H1 (cell line): ENCODE results near the gene MTTP. TPM values are rescaled to one million over a fixed set of nuclear protein-coding genes. Genes with fewer than 3 reads are reported as not detected.

Experiments used
- CTCF ChIA-PET: fragments of 300-600 bp; sonication (Branson Sonifier 250); formaldehyde crosslinking; loops from one replicate; lab custom pipeline; 2021; ENCODE audit not compliant: partially characterized antibody; lab: Charles Lee
- POLR2A ChIA-PET: fragments of 300-600 bp; sonication (Branson Sonifier 250); formaldehyde crosslinking; loops from one replicate; lab custom pipeline; 2021; ENCODE audit warnings: inconsistent platforms; ENCODE audit not compliant: partially characterized antibody; lab: Charles Lee
- DNase-seq, 2 experiments: peaks; one replicate each; pipeline versions ENCODE4 v3.0.0 to v3.0.0-alpha.2; 2010 to 2022; ENCODE audit warnings: low spot score in 2 of 2, low read depth in 1 of 2, mixed read lengths in 1 of 2
- FAIRE-seq: peaks from 2 replicates; lab custom pipeline; 2011; peaks lifted over from hg19 to GRCh38; lab: Jason Lieb, UNC
- H2AFZ ChIP-seq: 2 replicates; pipeline ENCODE4 v1.8.1; 2012; ENCODE audit warnings: low read length, inconsistent platforms
- H2AK5ac ChIP-seq: 2 replicates; pipeline ENCODE4 v1.6.1; 2013; ENCODE audit warnings: low read depth, low read length
- H2BK120ac ChIP-seq: replicated peaks from 2 replicates; pipeline ENCODE3; 2013; ENCODE audit warnings: low read depth, low read length, inconsistent platforms
- H2BK12ac ChIP-seq: 2 replicates; pipeline ENCODE4 v1.6.1; 2013; ENCODE audit warnings: low read depth, low read length
- H2BK15ac ChIP-seq: 2 replicates; pipeline ENCODE4 v1.6.1; 2013; ENCODE audit warnings: low read length
- H2BK20ac ChIP-seq: 2 replicates; pipeline ENCODE4 v1.6.1; 2013; ENCODE audit warnings: low read length
- H2BK5ac ChIP-seq: 2 replicates; pipeline ENCODE4 v1.6.1; 2013; ENCODE audit warnings: low read depth, low read length
- H3K14ac ChIP-seq: 2 replicates; pipeline ENCODE4 v1.6.1; 2013; ENCODE audit warnings: inconsistent platforms; ENCODE audit not compliant: insufficient read length
- H3K18ac ChIP-seq: 2 replicates; pipeline ENCODE4 v1.6.1; 2013; ENCODE audit warnings: low read length; ENCODE audit errors: extremely low read depth
- H3K23ac ChIP-seq: 2 replicates; pipeline ENCODE4 v1.6.1; 2013; ENCODE audit warnings: inconsistent platforms; ENCODE audit not compliant: insufficient read length
- H3K23me2 ChIP-seq: 2 replicates; pipeline ENCODE4 v1.6.1; 2013; ENCODE audit warnings: low read depth, low read length
- H3K27ac ChIP-seq: 2 replicates; pipeline ENCODE4 v1.6.1; 2011; ENCODE audit warnings: low read depth, low read length, inconsistent platforms
- H3K27me3 ChIP-seq, 4 experiments: replicated peaks in 1 of 4; 1 replicate in 1 of 4; 2 replicates in 3 of 4; pipeline versions ENCODE4 v1.6.1 to v1.8.1; 2011 to 2013; ENCODE audit warnings: low read length in 3 of 4, mild to moderate bottlenecking in 3 of 4, inconsistent platforms in 2 of 4, mixed read lengths in 2 of 4, moderate library complexity in 1 of 4; ENCODE audit not compliant: control insufficient read depth in 3 of 4, insufficient read depth in 3 of 4; ENCODE audit errors: extremely low read depth in 1 of 4
- H3K36me3 ChIP-seq, 4 experiments: 2 replicates each; pipeline versions ENCODE4 v1.6.1 to v1.8.1; 2011 to 2013; ENCODE audit warnings: mild to moderate bottlenecking in 4 of 4, low read length in 3 of 4, moderate library complexity in 2 of 4, control low read depth in 1 of 4, inconsistent platforms in 1 of 4; ENCODE audit not compliant: insufficient read depth in 4 of 4, control insufficient read depth in 2 of 4
- H3K4ac ChIP-seq: replicated peaks from 2 replicates; pipeline ENCODE3; 2013; ENCODE audit warnings: low read length, low read depth, mixed read lengths, inconsistent platforms; ENCODE audit not compliant: insufficient read length
- H3K4me1 ChIP-seq, 4 experiments: replicated peaks in 1 of 4; 1 replicate in 1 of 4; 2 replicates in 3 of 4; pipeline versions ENCODE4 v1.6.1 to v1.8.1; 2011 to 2013; ENCODE audit warnings: low read length in 3 of 4, inconsistent platforms in 2 of 4, mixed read lengths in 1 of 4; ENCODE audit not compliant: insufficient read depth in 4 of 4, control insufficient read depth in 3 of 4
- H3K4me2 ChIP-seq, 2 experiments: 2 replicates each; pipeline versions ENCODE4 v1.6.1 to v1.8.1; 2011 to 2013; ENCODE audit warnings: low read depth in 2 of 2, low read length in 2 of 2, control low read depth in 1 of 2, inconsistent platforms in 1 of 2, mild to moderate bottlenecking in 1 of 2; ENCODE audit not compliant: insufficient read depth in 1 of 2
- H3K4me3 ChIP-seq, 4 experiments: fragments of 200-600, 300-600 bp in 1 of 4; sonication (generic), shearing (Covaris generic), sonication (Bioruptor Twin) in 1 of 4; 2 replicates each; pipeline versions ENCODE4 v1.5.1 to v1.8.1; 2011 to 2016; ENCODE audit warnings: low read length in 4 of 4, low read depth in 3 of 4, control low read depth in 2 of 4, inconsistent platforms in 2 of 4, mild to moderate bottlenecking in 2 of 4, mixed read lengths in 1 of 4, moderate library complexity in 1 of 4; ENCODE audit not compliant: insufficient read depth in 2 of 4; ENCODE audit errors: extremely low read depth in 1 of 4
- H3K56ac ChIP-seq: replicated peaks from 2 replicates; pipeline ENCODE3; 2013; ENCODE audit warnings: low read depth, mild to moderate bottlenecking, mixed read lengths, low read length, inconsistent platforms; ENCODE audit not compliant: insufficient read length
- H3K79me1 ChIP-seq: 2 replicates; pipeline ENCODE4 v1.6.1; 2013; ENCODE audit warnings: low read depth, low read length, control low read depth
- H3K79me2 ChIP-seq, 2 experiments: 2 replicates each; pipeline versions ENCODE4 v1.6.1 to v1.8.1; 2012 to 2013; ENCODE audit warnings: low read length in 2 of 2, mild to moderate bottlenecking in 2 of 2, inconsistent platforms in 1 of 2; ENCODE audit not compliant: insufficient read depth in 2 of 2, control insufficient read depth in 1 of 2
- H3K9ac ChIP-seq, 4 experiments: replicated peaks in 1 of 4; 1 replicate in 1 of 4; 2 replicates in 3 of 4; pipeline versions ENCODE4 v1.6.1 to v1.8.1; 2011 to 2013; ENCODE audit warnings: low read depth in 3 of 4, low read length in 3 of 4, control low read depth in 2 of 4, mild to moderate bottlenecking in 2 of 4, moderate library complexity in 2 of 4, inconsistent platforms in 1 of 4; ENCODE audit errors: extremely low read depth in 1 of 4
- H3K9me3 ChIP-seq, 2 experiments: 2 replicates each; pipeline versions ENCODE4 v1.6.1 to v1.8.1; 2012 to 2013; ENCODE audit warnings: mild to moderate bottlenecking in 2 of 2, moderate library complexity in 2 of 2, control low read depth in 1 of 2, inconsistent platforms in 1 of 2, low read depth in 1 of 2, low read length in 1 of 2, mixed read lengths in 1 of 2; ENCODE audit not compliant: insufficient read depth in 2 of 2
- H4K20me1 ChIP-seq, 2 experiments: replicated peaks in 1 of 2; 2 replicates each; pipeline versions ENCODE3 to v1.8.1; 2011 to 2013; ENCODE audit warnings: inconsistent platforms in 2 of 2, low read length in 2 of 2, mild to moderate bottlenecking in 1 of 2; ENCODE audit not compliant: insufficient read depth in 2 of 2, control insufficient read depth in 1 of 2
- H4K5ac ChIP-seq: 2 replicates; pipeline ENCODE4 v1.6.1; 2013; ENCODE audit warnings: low read length, low read depth, mixed read lengths, inconsistent platforms; ENCODE audit not compliant: insufficient read length
- H4K8ac ChIP-seq: 2 replicates; pipeline ENCODE4 v1.8.0; 2013; ENCODE audit warnings: mild to moderate bottlenecking, moderate library complexity, low read length, inconsistent platforms; ENCODE audit not compliant: insufficient read depth; ENCODE audit errors: extremely low read depth
- H4K91ac ChIP-seq: replicated peaks from 2 replicates; pipeline ENCODE3; 2013; ENCODE audit warnings: low read length, mixed read lengths, inconsistent platforms; ENCODE audit not compliant: insufficient read length
- MAFK ChIP-seq: IDR thresholded peaks from 2 replicates; pipeline ENCODE4 v1.6.1; 2012; ENCODE audit warnings: low read depth, mild to moderate bottlenecking, improper control_type of control experiment, low read length
- RBBP5 ChIP-seq: IDR thresholded peaks from 2 replicates; pipeline ENCODE4 v1.7.1; 2012; ENCODE audit warnings: low read depth, mild to moderate bottlenecking, inconsistent platforms, low read length, moderate library complexity, borderline replicate concordance
- SP1 ChIP-seq: IDR thresholded peaks from 2 replicates; pipeline ENCODE4 v1.6.1; 2011; ENCODE audit warnings: low read depth, low read length
- WGBS, 2 experiments: shearing (Covaris generic) in 1 of 2; methylation state at CpG; one replicate each; pipeline versions ENCODE4 v1.1.6 to v1.1.7; 2013 to 2015; ENCODE audit warnings: low lambda C conversion rate in 2 of 2, mixed read lengths in 2 of 2, inconsistent platforms in 1 of 2, low coverage in 1 of 2, missing lambda C conversion rate in 1 of 2; ENCODE audit not compliant: insufficient replicate concordance in 2 of 2, insufficient coverage in 1 of 2, insufficient read length in 1 of 2; ENCODE audit errors: extremely low coverage in 1 of 2, missing lambda C conversion rate in 1 of 2; 5-methylcytosine and 5-hydroxymethylcytosine counted together
- polyA plus RNA-seq, 7 experiments: library from polyadenylated mRNA; depleted of rRNA in 3 of 7; stranded (reverse) in 5 of 7; unstranded in 2 of 7; fragments of >200 nt in 5 of 7; fragments of 200-250 nt in 2 of 7; gene quantifications; 1 replicate in 5 of 7; 2 replicates in 1 of 7; 4 replicates in 1 of 7; pipeline versions ENCODE4 v1.2.1 to v1.2.3, GENCODE V29; 2011 to 2013; ENCODE audit warnings: missing spikeins in 2 of 7, mixed read lengths in 2 of 7
- total RNA-seq: library from RNA; stranded (reverse); fragmentation: NEBNext Ultra II Directional; extraction: Animal tissue kit (Norgen Biotek cat#: 25700); gene quantifications from 2 replicates; pipeline ENCODE4 v1.2.1, GENCODE V29; 2021

The MTTP gene
- total and polyA plus RNA-seq, 2 of the 8 experiments (the other 6 are each of a cell fraction or from before 2014, with no cell fraction given), result 0.12 to 0.26 TPM

GRCh38 chr4:99593781-99594641, 19.4 kb downstream of the MTTP start:
- H2BK120ac ChIP-seq, result no peak overlapping the region
- ChIA-PET POLR2A (no interaction called here), CTCF (interaction anchor here (0.6 kb wide), 1 partner anchor 1599 kb away, joined by 3 read pairs; no protein-coding TSS in a partner anchor)
- H3K36me3 ChIP-seq, result no peaks in the 10 kb centered on the region
- no peak overlapping the region for H2BK5ac ChIP-seq
- H3K23ac ChIP-seq, result no peak overlapping the region
- H3K4me3 ChIP-seq, result no peak overlapping the region
- no peak overlapping the region for H2BK15ac ChIP-seq
- no peak overlapping the region for H3K56ac ChIP-seq
- no peaks in the 10 kb centered on the region for H3K4me1 ChIP-seq
- no peak overlapping the region for H4K5ac ChIP-seq
- H4K91ac ChIP-seq, result no peak overlapping the region
- H2BK20ac ChIP-seq, result no peak overlapping the region
- TF ChIP-seq SP1, result no peak
- peak; percentile 46; the same call in 1 of the 2 replicates for TF ChIP-seq MAFK
- no peak for TF ChIP-seq RBBP5
- no peaks in the 10 kb centered on the region; the same call in 1 of the 2 replicates for H3K23me2 ChIP-seq
- no peak for DNase-seq
- no peak overlapping the region for H3K14ac ChIP-seq
- 0 out of 2 replicates have a peak overlapping the region, but pooled peaks have one; percentile 50 for H2AFZ ChIP-seq
- no peak overlapping the region for H3K27ac ChIP-seq
- no peaks in the 10 kb centered on the region for H3K9me3 ChIP-seq
- no peak overlapping the region for H3K9ac ChIP-seq
- H2BK12ac ChIP-seq, result no peak overlapping the region
- no peaks in the 10 kb centered on the region for H4K20me1 ChIP-seq
- no peak overlapping the region for H3K4me2 ChIP-seq
- no peak overlapping the region for H4K8ac ChIP-seq
- FAIRE-seq, result no peak
- H3K4ac ChIP-seq, result no peak overlapping the region
- H2AK5ac ChIP-seq, result no peak overlapping the region
- H3K79me2 ChIP-seq, result no peaks in the 10 kb centered on the region
- no peaks in the 10 kb centered on the region for H3K27me3 ChIP-seq
- H3K79me1 ChIP-seq, result no peaks in the 10 kb centered on the region
- H3K18ac ChIP-seq, result no peak overlapping the region
- WGBS, 2 experiments, result 97% methylated on average over 4 of the region's 4 CpGs; no CpG with 5 or more reads in 1 of the 2 experiments
